ENCODE results near the gene FAAH2.

DNA sequence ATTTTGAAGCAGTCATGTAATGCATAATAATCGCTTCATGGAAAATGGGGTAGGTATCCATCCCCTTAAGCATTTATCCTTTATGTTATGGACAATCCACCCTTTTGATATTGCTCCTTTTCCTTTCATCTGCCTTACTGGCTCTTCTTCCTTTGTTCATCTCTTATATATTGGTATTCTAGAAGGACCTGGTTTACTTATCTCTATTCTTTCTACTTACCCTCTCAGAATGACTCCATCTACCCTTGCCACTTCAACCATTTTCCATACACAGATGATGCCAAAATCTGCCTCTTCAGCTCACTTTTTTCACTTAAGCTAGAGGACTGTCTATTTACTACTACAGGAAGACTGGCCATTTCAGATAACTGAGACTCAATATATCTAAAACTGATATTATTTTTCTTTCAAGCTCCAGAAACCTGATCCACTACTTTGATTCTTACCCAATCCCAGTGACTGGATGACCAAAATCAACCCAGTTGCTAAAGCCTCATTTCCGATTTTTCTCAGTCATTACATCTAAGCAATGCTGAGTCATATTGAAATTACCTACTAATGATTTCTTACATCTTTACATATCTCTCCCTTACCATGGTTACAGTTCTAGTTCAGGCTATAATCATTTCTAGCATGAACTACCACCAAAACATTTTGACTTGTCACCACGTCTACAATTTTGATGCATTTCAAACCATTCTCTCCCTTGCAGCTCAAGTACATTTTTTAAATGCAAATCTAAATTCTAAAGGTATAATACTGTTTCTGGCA lies 93.7 kb downstream of the FAAH2 start:
- TF ChIP-seq, protein P1, sequence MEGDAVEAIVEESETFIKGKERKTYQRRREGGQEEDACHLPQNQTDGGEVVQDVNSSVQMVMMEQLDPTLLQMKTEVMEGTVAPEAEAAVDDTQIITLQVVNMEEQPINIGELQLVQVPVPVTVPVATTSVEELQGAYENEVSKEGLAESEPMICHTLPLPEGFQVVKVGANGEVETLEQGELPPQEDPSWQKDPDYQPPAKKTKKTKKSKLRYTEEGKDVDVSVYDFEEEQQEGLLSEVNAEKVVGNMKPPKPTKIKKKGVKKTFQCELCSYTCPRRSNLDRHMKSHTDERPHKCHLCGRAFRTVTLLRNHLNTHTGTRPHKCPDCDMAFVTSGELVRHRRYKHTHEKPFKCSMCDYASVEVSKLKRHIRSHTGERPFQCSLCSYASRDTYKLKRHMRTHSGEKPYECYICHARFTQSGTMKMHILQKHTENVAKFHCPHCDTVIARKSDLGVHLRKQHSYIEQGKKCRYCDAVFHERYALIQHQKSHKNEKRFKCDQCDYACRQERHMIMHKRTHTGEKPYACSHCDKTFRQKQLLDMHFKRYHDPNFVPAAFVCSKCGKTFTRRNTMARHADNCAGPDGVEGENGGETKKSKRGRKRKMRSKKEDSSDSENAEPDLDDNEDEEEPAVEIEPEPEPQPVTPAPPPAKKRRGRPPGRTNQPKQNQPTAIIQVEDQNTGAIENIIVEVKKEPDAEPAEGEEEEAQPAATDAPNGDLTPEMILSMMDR (IDR thresholded peaks at IDR 0.05) = no peak
- no peak for TF ChIP-seq ZFX (IDR thresholded peaks at IDR 0.05; ENCODE audit: borderline replicate concordance)
